Osteocyte (in vitro differentiated cells): Measurements from ENCODE around the gene ZNF750. TPM values are rescaled to one million over a fixed set of nuclear protein-coding genes. Genes with fewer than 3 reads are reported as not detected.

Experiments used
- DNase-seq: peaks from one replicate; pipeline ENCODE4 v3.0.0; 2021; ENCODE audit warnings: mixed read lengths; ENCODE audit not compliant: unreplicated experiment; ENCODE audit errors: extremely low spot score
- H3K27ac Mint-ChIP-seq: one replicate; pipeline ENCODE4 v1.8.0; 2021; ENCODE audit warnings: mild to moderate bottlenecking, mixed read lengths; ENCODE audit not compliant: unreplicated experiment
- H3K27me3 Mint-ChIP-seq: one replicate; pipeline ENCODE4 v1.8.0; 2021; ENCODE audit warnings: mixed read lengths; ENCODE audit not compliant: unreplicated experiment
- H3K36me3 Mint-ChIP-seq: one replicate; pipeline ENCODE4 v1.8.0; 2021; ENCODE audit warnings: mixed read lengths; ENCODE audit not compliant: unreplicated experiment
- H3K4me1 Mint-ChIP-seq: one replicate; pipeline ENCODE4 v1.8.0; 2021; ENCODE audit warnings: mixed read lengths; ENCODE audit not compliant: unreplicated experiment
- H3K4me3 Mint-ChIP-seq: one replicate; pipeline ENCODE4 v1.8.0; 2021; ENCODE audit warnings: mild to moderate bottlenecking, moderate library complexity, mixed read lengths; ENCODE audit not compliant: unreplicated experiment
- H3K9me3 Mint-ChIP-seq: one replicate; pipeline ENCODE4 v1.8.0; 2021; ENCODE audit warnings: mixed read lengths; ENCODE audit not compliant: unreplicated experiment
- CTCF ChIP-seq: fragments of 200-600 bp; sonication (generic); IDR thresholded peaks from 2 replicates; pipeline ENCODE4 v1.5.0; 2021; ENCODE audit warnings: antibody characterized with exemption, mild to moderate bottlenecking, moderate library complexity
- total RNA-seq: library from RNA; stranded (reverse); gene quantifications from 2 replicates; pipeline ENCODE4 v1.2.1, GENCODE V29; 2021

The ZNF750 gene
- total RNA-seq, 1 donor from 2014 or later = not detected

DNA sequence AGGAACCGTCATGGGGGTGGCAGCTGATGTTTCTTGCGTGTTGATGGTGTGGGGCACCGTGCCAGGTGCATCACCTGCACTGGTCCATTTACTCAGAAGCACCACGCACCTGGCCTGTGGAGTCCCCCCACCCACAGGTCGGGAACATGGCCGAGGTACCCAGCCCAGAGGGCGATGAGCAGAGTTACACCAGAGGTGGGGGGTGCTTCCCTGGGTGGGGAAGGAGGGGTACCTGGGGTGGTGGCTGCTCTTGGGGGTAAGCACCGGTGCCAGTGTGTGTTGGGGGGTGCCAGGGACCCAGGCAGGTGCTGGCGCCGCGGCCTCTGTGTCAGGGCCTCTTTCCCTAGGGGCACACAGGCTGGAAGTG lies 5.0 kb upstream of the ZNF750 start:
- TF ChIP-seq CTCF = no peak
- no peaks in the 10 kb centered on the region for H3K9me3 Mint-ChIP-seq
- peaks cover 4% of the 10 kb centered on the region for H3K36me3 Mint-ChIP-seq
- H3K27me3 Mint-ChIP-seq = no peaks in the 10 kb centered on the region
- peaks cover 2% of the 10 kb centered on the region for H3K4me1 Mint-ChIP-seq
- H3K4me3 Mint-ChIP-seq = no peak overlapping the region
- no peak overlapping the region for H3K27ac Mint-ChIP-seq
- no peak for DNase-seq

DNA sequence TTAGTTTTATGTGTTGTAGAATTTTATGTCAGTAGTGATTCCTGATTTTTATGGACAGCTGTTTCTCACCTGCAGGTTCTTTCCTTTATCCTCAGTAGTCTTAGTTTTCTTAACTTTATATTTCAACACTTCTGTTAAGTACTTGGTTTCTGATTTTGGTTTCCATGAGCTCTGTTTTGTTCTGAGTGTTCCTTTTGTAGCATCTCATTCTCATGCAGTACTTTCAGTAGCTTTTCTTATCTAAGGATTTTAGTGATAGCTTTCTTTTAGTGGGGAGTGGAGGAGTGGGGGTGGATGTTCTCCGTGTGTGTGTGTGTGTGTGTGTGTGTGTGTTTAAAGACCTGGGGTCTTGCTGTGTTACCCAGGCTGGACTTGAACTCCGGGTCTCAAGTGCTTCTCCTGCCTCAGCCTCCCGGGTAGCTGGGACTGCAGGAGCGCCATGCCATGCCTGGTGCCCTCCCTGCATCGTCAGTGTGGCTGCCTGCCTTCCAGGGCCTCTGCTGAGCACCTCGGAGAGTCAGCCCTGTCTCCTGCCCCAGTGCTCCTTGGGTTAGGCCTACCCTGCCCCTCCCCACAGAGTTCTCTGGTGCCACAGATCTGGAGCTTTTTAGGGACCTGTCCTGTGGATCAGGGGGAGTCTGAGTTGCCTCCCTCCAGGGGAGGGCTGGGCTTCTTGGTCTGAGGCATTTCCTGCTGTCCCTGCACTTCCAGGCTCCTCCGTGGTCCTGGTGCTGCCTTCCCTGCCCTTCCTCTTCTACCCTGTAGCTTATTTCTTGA lies 4.3 kb upstream of the ZNF750 start:
- peaks cover 2% of the 10 kb centered on the region for H3K4me1 Mint-ChIP-seq
- H3K27ac Mint-ChIP-seq = no peak overlapping the region
- H3K27me3 Mint-ChIP-seq = no peaks in the 10 kb centered on the region
- no peak for DNase-seq
- TF ChIP-seq CTCF = no peak
- no peaks in the 10 kb centered on the region for H3K9me3 Mint-ChIP-seq
- H3K4me3 Mint-ChIP-seq = no peak overlapping the region
- H3K36me3 Mint-ChIP-seq = peaks cover 4% of the 10 kb centered on the region

- Mint-ChIP-seq H3K27ac (no peak overlapping the region), H3K4me1 (peaks cover 2% of the 10 kb centered on the region), H3K27me3 (no peaks in the 10 kb centered on the region), H3K4me3 (no peak overlapping the region), H3K9me3 (no peaks in the 10 kb centered on the region), H3K36me3 (peaks cover 6% of the 10 kb centered on the region)
- DNase-seq = no peak
- TF ChIP-seq CTCF = no peak
These were observed 2.2 kb upstream of the ZNF750 start for GRCh38 chr17:82841921-82842596.

DNA sequence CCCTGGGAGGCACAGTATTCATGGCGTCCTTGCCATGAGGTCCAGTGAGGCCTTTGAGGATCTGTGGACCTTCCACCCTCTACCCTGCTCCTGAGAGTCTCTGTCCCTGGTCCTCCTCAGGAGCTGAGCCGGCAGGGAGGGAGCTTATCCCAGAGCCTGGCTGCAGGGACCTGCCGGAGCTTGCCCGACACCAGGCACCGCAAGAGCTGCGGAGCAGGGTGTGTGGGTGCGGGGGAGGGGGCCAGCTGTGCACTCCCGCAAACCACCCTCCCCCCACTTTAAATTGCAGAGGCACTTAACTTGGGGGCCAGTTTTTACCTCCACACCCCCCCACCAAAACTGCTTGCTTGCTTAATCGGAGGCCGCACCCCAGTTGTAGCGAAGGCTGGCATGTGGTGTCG lies 609 bp upstream of the ZNF750 start:
- no peak for TF ChIP-seq CTCF
- Mint-ChIP-seq H3K27me3 (no peaks in the 10 kb centered on the region), H3K27ac (no peak overlapping the region), H3K4me3 (no peak overlapping the region), H3K4me1 (peaks cover 6% of the 10 kb centered on the region), H3K9me3 (no peaks in the 10 kb centered on the region), H3K36me3 (peaks cover 6% of the 10 kb centered on the region)
- DNase-seq = no peak

DNA sequence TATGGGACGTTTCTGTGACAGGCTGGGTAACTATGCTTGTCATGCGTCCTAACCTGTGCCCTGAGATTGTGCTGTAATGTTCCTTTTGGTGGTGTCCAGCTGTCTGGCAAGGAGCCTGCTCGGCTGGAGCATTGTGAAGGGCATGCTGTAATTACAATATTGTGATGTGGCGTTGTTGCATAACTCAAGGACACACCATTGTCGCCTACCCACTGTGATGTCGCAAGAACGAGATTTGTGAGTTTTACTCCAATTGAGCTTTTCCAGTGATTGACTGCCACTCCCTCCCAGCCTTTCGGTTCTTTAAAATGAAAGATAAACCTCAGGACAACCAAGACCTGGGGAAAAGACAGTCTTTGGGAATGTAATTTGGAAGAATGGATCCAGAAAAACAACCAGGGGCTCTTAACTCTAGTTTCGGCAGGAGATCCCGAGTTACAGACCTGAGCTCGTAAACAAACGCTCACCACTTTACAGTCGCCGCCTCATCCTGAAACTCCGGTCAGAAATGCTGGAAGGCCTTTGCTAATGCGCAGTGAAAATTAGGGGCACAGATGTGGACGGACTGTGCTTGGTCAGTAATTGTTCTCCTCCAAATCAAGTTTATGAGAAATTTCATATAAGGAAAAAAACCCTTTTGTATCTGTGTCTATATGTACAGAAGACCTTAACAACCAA lies 1.3 kb downstream of the ZNF750 start:
- Mint-ChIP-seq H3K27ac (no peak overlapping the region), H3K27me3 (no peaks in the 10 kb centered on the region), H3K36me3 (peaks cover 6% of the 10 kb centered on the region), H3K4me1 (peaks cover 5% of the 10 kb centered on the region), H3K4me3 (no peak overlapping the region), H3K9me3 (no peaks in the 10 kb centered on the region)
- TF ChIP-seq CTCF = no peak
- DNase-seq = no peak
